ENCODE results near the gene MYRIP. TPM values are rescaled to one million over a fixed set of nuclear protein-coding genes. Genes with fewer than 3 reads are reported as not detected.
A peak's percentile ranks its signal among the peaks of the same experiment; 100 is the strongest.

Gene MYRIP
- total RNA-seq, 1 donor: under 0.01 TPM

DNA sequence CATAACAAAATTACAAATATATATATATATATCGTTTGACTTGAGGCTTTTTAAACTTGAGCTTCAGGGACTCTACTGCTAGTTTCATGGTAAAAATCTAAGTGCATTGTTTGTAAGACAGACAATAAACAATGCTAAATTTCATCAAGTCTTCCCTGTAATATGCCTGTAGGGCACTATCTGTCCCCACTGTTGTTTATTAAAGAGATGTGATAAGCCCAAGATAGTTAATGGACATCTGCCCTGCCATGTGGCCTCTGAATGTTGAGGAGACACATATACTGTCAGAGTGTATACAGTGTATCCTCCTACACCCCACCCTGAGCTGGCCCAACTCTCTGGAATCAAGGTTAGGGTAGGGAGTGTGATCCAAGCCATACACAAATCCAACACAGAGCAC, 485.0 kb downstream of the MYRIP start:
- Histone ChIP-seq H4K20me1 (ENCODE audit: insufficient read depth, low read length) (no peaks in the 10 kb centered on the region), H3K36me3 (ENCODE audit: insufficient read depth, low read length) (no peaks in the 10 kb centered on the region), H3K4me3 (ENCODE audit: insufficient read depth, low read length) (no peak overlapping the region), H3K27me3 (ENCODE audit: insufficient read depth, low read length) (no peaks in the 10 kb centered on the region), H3K9me3 (ENCODE audit: low read depth, low read length) (no peaks in the 10 kb centered on the region), H3K4me1 (ENCODE audit: insufficient read depth, low read length) (peaks cover 4% of the 10 kb centered on the region), H3K79me2 (ENCODE audit: insufficient read depth, low read length) (no peaks in the 10 kb centered on the region), H3K27ac (ENCODE audit: low read depth, low read length) (no peak overlapping the region), H2AFZ (ENCODE audit: low read length) (no peak overlapping the region), H3K4me2 (ENCODE audit: insufficient read depth, low read length) (no peak overlapping the region)
- TF ChIP-seq, protein P1, sequence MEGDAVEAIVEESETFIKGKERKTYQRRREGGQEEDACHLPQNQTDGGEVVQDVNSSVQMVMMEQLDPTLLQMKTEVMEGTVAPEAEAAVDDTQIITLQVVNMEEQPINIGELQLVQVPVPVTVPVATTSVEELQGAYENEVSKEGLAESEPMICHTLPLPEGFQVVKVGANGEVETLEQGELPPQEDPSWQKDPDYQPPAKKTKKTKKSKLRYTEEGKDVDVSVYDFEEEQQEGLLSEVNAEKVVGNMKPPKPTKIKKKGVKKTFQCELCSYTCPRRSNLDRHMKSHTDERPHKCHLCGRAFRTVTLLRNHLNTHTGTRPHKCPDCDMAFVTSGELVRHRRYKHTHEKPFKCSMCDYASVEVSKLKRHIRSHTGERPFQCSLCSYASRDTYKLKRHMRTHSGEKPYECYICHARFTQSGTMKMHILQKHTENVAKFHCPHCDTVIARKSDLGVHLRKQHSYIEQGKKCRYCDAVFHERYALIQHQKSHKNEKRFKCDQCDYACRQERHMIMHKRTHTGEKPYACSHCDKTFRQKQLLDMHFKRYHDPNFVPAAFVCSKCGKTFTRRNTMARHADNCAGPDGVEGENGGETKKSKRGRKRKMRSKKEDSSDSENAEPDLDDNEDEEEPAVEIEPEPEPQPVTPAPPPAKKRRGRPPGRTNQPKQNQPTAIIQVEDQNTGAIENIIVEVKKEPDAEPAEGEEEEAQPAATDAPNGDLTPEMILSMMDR (IDR thresholded peaks at IDR 0.05; ENCODE audit: extremely low read depth, low read depth, low read length): no peak
- no peak for DNase-seq (ENCODE audit: insufficient read length, low spot score, missing footprints)

DNA sequence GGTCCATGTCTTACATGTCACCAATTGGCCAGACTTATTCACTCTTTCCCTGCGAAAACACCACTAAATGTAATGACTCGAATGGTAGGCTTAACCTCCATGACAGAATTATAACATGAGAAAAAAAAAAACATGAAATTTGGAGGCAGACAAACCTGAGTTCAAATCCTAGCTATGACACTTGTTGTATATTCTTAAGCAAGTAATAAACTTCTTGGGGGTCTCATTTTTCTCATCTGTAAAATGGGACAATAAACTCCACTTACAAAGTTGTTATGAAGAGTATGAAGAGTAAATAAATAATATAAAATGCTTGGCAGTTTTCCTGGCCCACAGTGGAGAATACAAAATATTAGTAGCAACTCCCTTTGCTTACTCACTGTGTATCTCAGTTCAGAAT, 488.7 kb downstream of the MYRIP start:
- Histone ChIP-seq H3K79me2 (ENCODE audit: insufficient read depth, low read length) (no peaks in the 10 kb centered on the region), H3K27ac (ENCODE audit: low read depth, low read length) (no peak overlapping the region), H3K27me3 (ENCODE audit: insufficient read depth, low read length) (no peaks in the 10 kb centered on the region), H4K20me1 (ENCODE audit: insufficient read depth, low read length) (no peaks in the 10 kb centered on the region), H2AFZ (ENCODE audit: low read length) (no peak overlapping the region), H3K36me3 (ENCODE audit: insufficient read depth, low read length) (no peaks in the 10 kb centered on the region), H3K4me2 (ENCODE audit: insufficient read depth, low read length) (no peak overlapping the region), H3K9me3 (ENCODE audit: low read depth, low read length) (no peaks in the 10 kb centered on the region), H3K4me3 (ENCODE audit: insufficient read depth, low read length) (no peak overlapping the region), H3K4me1 (ENCODE audit: insufficient read depth, low read length) (peaks cover 21% of the 10 kb centered on the region)
- TF ChIP-seq, protein P1 (IDR thresholded peaks at IDR 0.05; ENCODE audit: extremely low read depth, low read depth, low read length): no peak
- no peak for DNase-seq (ENCODE audit: insufficient read length, low spot score, missing footprints)

DNA sequence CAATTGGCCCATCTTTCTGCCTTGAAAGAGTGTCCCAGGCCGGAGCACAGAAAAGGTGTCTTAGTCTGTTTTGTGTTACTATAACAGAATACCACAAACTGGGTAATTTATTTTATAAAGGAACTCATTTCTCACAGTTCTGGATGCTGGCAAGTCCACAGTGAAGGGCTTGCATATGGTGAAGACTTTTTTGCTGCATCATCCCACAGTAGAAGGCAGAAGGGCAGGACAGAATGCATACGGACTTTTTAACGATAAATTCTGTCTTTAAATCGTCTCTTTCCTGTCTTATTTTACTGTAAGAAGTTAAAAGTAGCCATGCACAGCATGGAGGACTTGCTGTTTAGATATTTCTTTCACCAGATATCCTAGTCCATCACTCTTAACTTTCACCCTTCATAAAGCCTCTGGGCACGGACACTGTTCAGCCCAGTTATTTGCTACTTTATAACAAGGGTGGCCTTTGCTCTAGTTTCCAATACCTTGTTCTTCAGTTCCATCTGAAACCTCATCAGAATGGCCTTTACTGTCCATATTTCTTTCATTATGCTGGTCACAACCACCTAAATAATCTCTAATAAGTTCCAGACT, 489.8 kb downstream of the MYRIP start:
- Histone ChIP-seq H3K4me1 (ENCODE audit: insufficient read depth, low read length) (peaks cover 22% of the 10 kb centered on the region), H3K4me3 (ENCODE audit: insufficient read depth, low read length) (no peak overlapping the region), H3K36me3 (ENCODE audit: insufficient read depth, low read length) (no peaks in the 10 kb centered on the region), H3K27me3 (ENCODE audit: insufficient read depth, low read length) (no peaks in the 10 kb centered on the region), H3K27ac (ENCODE audit: low read depth, low read length) (peak overlapping the region; percentile 74), H3K79me2 (ENCODE audit: insufficient read depth, low read length) (no peaks in the 10 kb centered on the region), H3K9me3 (ENCODE audit: low read depth, low read length) (no peaks in the 10 kb centered on the region), H3K4me2 (ENCODE audit: insufficient read depth, low read length) (peak overlapping the region; percentile 66), H2AFZ (ENCODE audit: low read length) (peak overlapping the region; percentile 23), H4K20me1 (ENCODE audit: insufficient read depth, low read length) (no peaks in the 10 kb centered on the region)
- TF ChIP-seq, protein P1 (IDR thresholded peaks at IDR 0.05; ENCODE audit: extremely low read depth, low read depth, low read length): no peak
- DNase-seq (ENCODE audit: insufficient read length, low spot score, missing footprints): no peak

DNA sequence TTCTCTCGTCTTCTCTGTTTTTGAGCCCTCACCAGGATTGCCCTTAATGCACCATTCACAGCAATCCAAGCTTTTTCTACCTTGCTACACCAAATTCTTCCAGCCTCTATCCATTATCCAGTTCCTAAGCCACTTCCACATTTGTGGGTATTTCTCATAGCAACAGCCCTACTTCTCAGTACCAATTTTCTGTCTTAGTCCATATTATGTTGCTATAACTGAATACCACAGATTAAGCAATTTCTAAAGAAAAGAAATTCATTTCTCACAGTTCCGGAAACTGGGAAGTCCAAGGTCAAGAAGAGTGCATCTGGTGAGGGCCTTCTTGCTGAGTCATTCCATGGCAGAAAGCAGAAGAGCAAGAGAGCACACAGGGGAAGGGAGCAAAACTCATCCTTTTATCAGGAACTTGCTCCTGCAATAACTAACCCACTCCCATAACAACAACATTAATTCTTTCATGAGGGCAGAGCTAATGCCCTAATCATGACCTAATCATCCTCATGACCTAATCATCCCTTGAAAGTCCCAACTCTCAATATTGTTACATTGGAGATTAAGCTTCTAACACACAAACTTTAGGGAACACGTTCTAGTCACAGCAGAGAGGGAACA, 490.4 kb downstream of the MYRIP start:
- H3K9me3 ChIP-seq (ENCODE audit: low read depth, low read length): no peaks in the 10 kb centered on the region
- no peak overlapping the region for H3K4me3 ChIP-seq (ENCODE audit: insufficient read depth, low read length)
- H4K20me1 ChIP-seq (ENCODE audit: insufficient read depth, low read length): no peaks in the 10 kb centered on the region
- H3K4me1 ChIP-seq (ENCODE audit: insufficient read depth, low read length): peaks cover 22% of the 10 kb centered on the region
- no peaks in the 10 kb centered on the region for H3K36me3 ChIP-seq (ENCODE audit: insufficient read depth, low read length)
- peak overlapping the region; percentile 66 for H3K4me2 ChIP-seq (ENCODE audit: insufficient read depth, low read length)
- H3K79me2 ChIP-seq (ENCODE audit: insufficient read depth, low read length): no peaks in the 10 kb centered on the region
- peak overlapping the region; percentile 70 for H2AFZ ChIP-seq (ENCODE audit: low read length)
- no peak for DNase-seq (ENCODE audit: insufficient read length, low spot score, missing footprints)
- TF ChIP-seq, protein P1 (IDR thresholded peaks at IDR 0.05; ENCODE audit: extremely low read depth, low read depth, low read length): no peak
- peak overlapping the region; percentile 74 for H3K27ac ChIP-seq (ENCODE audit: low read depth, low read length)
- H3K27me3 ChIP-seq (ENCODE audit: insufficient read depth, low read length): no peaks in the 10 kb centered on the region

Data from osteoblast (primary cell).